GM21367 (cell line): ENCODE data around the gene SLC4A2.

Experiments used
- ATAC-seq: cut with Tn5 transposase; IDR thresholded peaks from one replicate; pipeline ENCODE4 v1.9.1; 2021; ENCODE audit not compliant: unreplicated experiment

SLC4A2 gene

DNA sequence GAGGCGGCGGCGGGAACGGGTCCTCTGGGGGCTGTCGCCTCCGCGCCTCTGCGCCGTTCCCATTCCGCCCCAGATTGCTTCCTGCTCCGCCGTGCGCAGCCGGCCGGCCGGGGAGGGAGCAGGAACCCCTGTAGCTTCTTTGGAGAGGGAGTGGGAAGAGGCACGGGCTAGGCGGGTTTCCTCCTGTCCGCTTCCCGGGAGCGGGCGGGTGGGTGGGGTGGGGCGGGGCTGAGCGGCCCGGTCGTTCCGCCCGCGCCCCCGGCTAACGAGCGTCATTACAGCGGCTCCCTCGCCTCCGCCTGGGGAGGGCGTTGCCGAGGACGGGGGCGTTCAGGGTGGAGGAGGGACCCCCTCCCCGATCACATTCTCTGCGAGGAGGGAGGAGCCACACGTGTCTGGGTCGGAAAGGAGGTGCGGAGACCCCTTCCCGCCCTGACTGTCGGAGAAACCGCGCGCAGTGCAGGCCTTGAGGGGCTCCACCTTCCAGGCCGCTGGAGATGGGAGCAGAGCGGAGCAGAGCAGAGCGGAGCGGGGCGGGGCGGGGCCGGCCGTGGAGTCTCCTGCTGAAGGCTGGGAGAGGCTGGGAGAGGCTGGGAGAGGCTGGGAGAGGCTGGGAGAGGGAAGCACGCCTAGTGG lies 66.6 kb downstream of the SLC4A2 start:
- ATAC-seq: no peak
